ENCODE results near the gene USP19. TPM values are rescaled to one million over a fixed set of nuclear protein-coding genes. Genes with fewer than 3 reads are reported as not detected.

The USP19 gene
- total RNA-seq, 1 experiment from 2014 or later, result 66.3 TPM

- no peak overlapping the region for H3K4me3 Mint-ChIP-seq
- no peaks in the 10 kb centered on the region for H3K36me3 Mint-ChIP-seq (ENCODE audit: insufficient read depth in 1 of 3, low read depth in 3 of 3)
- H2AK5ac ChIP-seq (ENCODE audit: insufficient read length, low read length), result no peak overlapping the region
Observed at GRCh38 chr3:49153349-49153912, 32.8 kb upstream of the USP19 start.

More at GRCh38 chr3:49153349-49153912, 32.8 kb upstream of the USP19 start:
- H3K4me2 ChIP-seq (ENCODE audit: insufficient read depth, insufficient read length, low read length), result no peak overlapping the region
- H3K27me3 Mint-ChIP-seq (ENCODE audit: low read depth), result peaks cover 41% of the 10 kb centered on the region
- H3K79me2 ChIP-seq (ENCODE audit: insufficient read depth, low read length), result no peaks in the 10 kb centered on the region
- H4K91ac ChIP-seq (ENCODE audit: insufficient read length, low read depth, low read length), result no peak overlapping the region
- H3K56ac ChIP-seq (ENCODE audit: insufficient read length, low read depth, low read length), result no peak overlapping the region
- H4K5ac ChIP-seq (ENCODE audit: insufficient read length, low read depth, low read length), result no peak overlapping the region
- H2BK15ac ChIP-seq (ENCODE audit: low read depth, low read length), result no peak overlapping the region
- H2BK20ac ChIP-seq (ENCODE audit: low read depth, low read length, poor library complexity, severe bottlenecking), result no peak overlapping the region
- no peaks in the 10 kb centered on the region for H3K9me3 Mint-ChIP-seq
- no peak overlapping the region for H2AFZ ChIP-seq (ENCODE audit: low read length)
- H3K18ac ChIP-seq (ENCODE audit: insufficient read length, low read depth, low read length), result no peak overlapping the region
- no peaks in the 10 kb centered on the region for H3K4me1 ChIP-seq (ENCODE audit: insufficient read depth, low read length)
- H3K27ac ChIP-seq (ENCODE audit: insufficient read length, low read depth, low read length), result no peak overlapping the region
- H3K9ac ChIP-seq (ENCODE audit: extremely low read depth, insufficient read length, low read length), result no peak overlapping the region
- H3K27ac Mint-ChIP-seq, result 0 out of 7 replicates have a peak overlapping the region, but pooled peaks of 1 of the 3 experiments have one; percentile 25
- TF ChIP-seq CTCF (conservative IDR thresholded peaks at IDR 0.05), result no peak
- H3K79me1 ChIP-seq (ENCODE audit: insufficient read depth, low read depth, low read length, poor library complexity, severe bottlenecking), result no peaks in the 10 kb centered on the region
- no CpG with 5 or more reads among the region's 3 CpGs for WGBS (ENCODE audit: extremely low coverage, insufficient read length, low lambda C conversion rate)
- no peak overlapping the region for H3K14ac ChIP-seq (ENCODE audit: insufficient read depth, low read length)
- H3K23me2 ChIP-seq (ENCODE audit: insufficient read length, low read depth, low read length, poor library complexity, severe bottlenecking), result peaks cover 2% of the 10 kb centered on the region
- H4K8ac ChIP-seq (replicated peaks; ENCODE audit: insufficient read length, low read depth, low read length), result no peak overlapping the region
- no peak overlapping the region for H2BK120ac ChIP-seq (ENCODE audit: low read depth, low read length, poor library complexity, severe bottlenecking)
- no peaks in the 10 kb centered on the region; the same call in 1 of the 2 replicates for H3K27me3 ChIP-seq (ENCODE audit: insufficient read depth, low read length)
- H2BK12ac ChIP-seq (ENCODE audit: insufficient read length, low read depth, low read length), result no peak overlapping the region
- H3K9me3 ChIP-seq (ENCODE audit: control insufficient read depth, low read depth, low read length), result no peaks in the 10 kb centered on the region
- H3K4ac ChIP-seq (ENCODE audit: low read depth, low read length), result no peak overlapping the region
- no peak overlapping the region for H2BK5ac ChIP-seq (ENCODE audit: insufficient read length, low read length)
- no peaks in the 10 kb centered on the region for H4K20me1 ChIP-seq (ENCODE audit: control insufficient read depth, insufficient read depth, insufficient read length)
- H3T11ph ChIP-seq (ENCODE audit: low read length), result no peak overlapping the region
- no peak for DNase-seq
- H3K4me1 Mint-ChIP-seq, result peaks cover 6 to 10% of the 10 kb centered on the region in 2 experiments
- no peak overlapping the region for H3K23ac ChIP-seq (ENCODE audit: insufficient read length, low read depth, low read length)
